ENCODE data around the gene ZNF148. TPM values are rescaled to one million over a fixed set of nuclear protein-coding genes. Genes with fewer than 3 reads are reported as not detected.
"Not testable (repeated sequence)": the region's sequence is repeated elsewhere in the genome, so short reads cannot be mapped to it uniquely, and the experiment has no call there.

The ZNF148 gene
- total RNA-seq, 1 donor from 2014 or later, result 16.5 TPM

- Histone ChIP-seq H3K9me3 (no peaks in the 10 kb centered on the region), H3K27ac (no peak overlapping the region), H3K36me3 (no peaks in the 10 kb centered on the region), H3K4me1 (no peaks in the 10 kb centered on the region), H3K27me3 (no peaks in the 10 kb centered on the region), H3K4me3 (no peak overlapping the region)
- TF ChIP-seq POLR2AphosphoS5 (IDR thresholded peaks at IDR 0.05; ENCODE audit: insufficient read depth in 1 of 2, low read depth in 1 of 2) (no peak), POLR2A (IDR thresholded peaks at IDR 0.05) (no peak)
- TF ChIP-seq, protein P1, sequence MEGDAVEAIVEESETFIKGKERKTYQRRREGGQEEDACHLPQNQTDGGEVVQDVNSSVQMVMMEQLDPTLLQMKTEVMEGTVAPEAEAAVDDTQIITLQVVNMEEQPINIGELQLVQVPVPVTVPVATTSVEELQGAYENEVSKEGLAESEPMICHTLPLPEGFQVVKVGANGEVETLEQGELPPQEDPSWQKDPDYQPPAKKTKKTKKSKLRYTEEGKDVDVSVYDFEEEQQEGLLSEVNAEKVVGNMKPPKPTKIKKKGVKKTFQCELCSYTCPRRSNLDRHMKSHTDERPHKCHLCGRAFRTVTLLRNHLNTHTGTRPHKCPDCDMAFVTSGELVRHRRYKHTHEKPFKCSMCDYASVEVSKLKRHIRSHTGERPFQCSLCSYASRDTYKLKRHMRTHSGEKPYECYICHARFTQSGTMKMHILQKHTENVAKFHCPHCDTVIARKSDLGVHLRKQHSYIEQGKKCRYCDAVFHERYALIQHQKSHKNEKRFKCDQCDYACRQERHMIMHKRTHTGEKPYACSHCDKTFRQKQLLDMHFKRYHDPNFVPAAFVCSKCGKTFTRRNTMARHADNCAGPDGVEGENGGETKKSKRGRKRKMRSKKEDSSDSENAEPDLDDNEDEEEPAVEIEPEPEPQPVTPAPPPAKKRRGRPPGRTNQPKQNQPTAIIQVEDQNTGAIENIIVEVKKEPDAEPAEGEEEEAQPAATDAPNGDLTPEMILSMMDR (IDR thresholded peaks at IDR 0.05), result no peak
- no peak for DNase-seq (ENCODE audit: extremely low spot score in 2 of 2)
- intact Hi-C loops (cut with DNase I), result no loop called here
Measured at GRCh38 chr3:125406070-125406469, 30.9 kb upstream of the ZNF148 start.

GRCh38 chr3:125405515-125405914 is 30.4 kb upstream of the ZNF148 start:
- DNase-seq (ENCODE audit: extremely low spot score in 2 of 2); H3K27me3 ChIP-seq; H3K4me3 ChIP-seq; intact Hi-C loops (cut with DNase I); H3K4me1 ChIP-seq; H3K27ac ChIP-seq; H3K9me3 ChIP-seq; H3K36me3 ChIP-seq: not testable (repeated sequence)

DNA sequence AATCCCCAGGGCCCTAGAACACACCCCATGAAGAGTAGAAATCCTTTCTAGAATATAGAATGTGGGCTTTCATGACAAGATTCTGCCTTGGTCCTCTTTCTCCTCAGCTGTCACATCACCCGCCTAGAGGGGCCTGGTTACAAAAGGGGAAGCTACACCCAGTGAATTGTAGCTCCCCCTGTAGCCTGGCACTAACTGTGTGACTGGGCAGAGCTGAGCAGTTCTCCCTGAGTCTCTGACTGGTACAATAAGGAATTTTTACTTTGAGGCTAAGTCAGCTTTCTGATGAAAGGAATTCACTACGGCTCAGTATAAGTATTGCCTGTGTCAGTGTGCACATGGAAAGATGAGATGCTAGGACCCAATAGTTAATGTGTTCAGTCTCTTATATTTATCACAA is 28.7 kb upstream of the ZNF148 start:
- no peak for TF ChIP-seq POLR2AphosphoS5 (IDR thresholded peaks at IDR 0.05; ENCODE audit: insufficient read depth in 1 of 2, low read depth in 1 of 2)
- TF ChIP-seq, protein P1 (IDR thresholded peaks at IDR 0.05), result no peak
- no peak for TF ChIP-seq POLR2A (IDR thresholded peaks at IDR 0.05)
- Histone ChIP-seq H3K36me3 (no peaks in the 10 kb centered on the region), H3K27ac (no peak overlapping the region), H3K4me1 (no peaks in the 10 kb centered on the region), H3K4me3 (no peak overlapping the region), H3K9me3 (no peaks in the 10 kb centered on the region), H3K27me3 (no peaks in the 10 kb centered on the region)
- DNase-seq (ENCODE audit: extremely low spot score in 2 of 2), result no peak
- intact Hi-C loops (cut with DNase I), result no loop called here

GRCh38 chr3:125402639-125403038 is 27.5 kb upstream of the ZNF148 start:
- Histone ChIP-seq H3K4me1 (no peaks in the 10 kb centered on the region), H3K4me3 (no peak overlapping the region), H3K9me3 (no peaks in the 10 kb centered on the region), H3K27me3 (no peaks in the 10 kb centered on the region), H3K36me3 (no peaks in the 10 kb centered on the region), H3K27ac (no peak overlapping the region)
- TF ChIP-seq, protein P1 (IDR thresholded peaks at IDR 0.05), result no peak
- no peak for DNase-seq (ENCODE audit: extremely low spot score in 2 of 2)
- intact Hi-C loops (cut with DNase I), result no loop called here

DNA sequence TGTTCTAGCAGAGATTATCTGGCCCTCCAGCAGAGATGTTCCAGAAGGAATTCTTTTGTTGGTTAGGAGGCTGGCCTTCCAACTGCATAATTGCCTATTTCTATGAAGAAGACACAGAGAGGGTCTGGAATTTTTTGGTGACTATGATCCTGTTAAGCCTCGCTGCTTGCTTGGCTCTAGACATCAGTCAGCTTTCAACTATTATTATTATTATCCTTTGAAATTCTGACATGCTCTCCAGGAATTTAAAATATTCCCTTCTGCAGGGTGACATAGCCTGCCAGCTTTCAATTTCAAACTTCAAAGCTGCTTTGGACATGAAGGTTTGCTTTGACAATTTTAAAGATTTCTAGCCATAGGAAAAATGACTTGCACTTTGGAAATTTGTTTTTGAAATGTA is 26.3 kb upstream of the ZNF148 start:
- no peaks in the 10 kb centered on the region for H3K9me3 ChIP-seq
- intact Hi-C loops (cut with DNase I), result no loop called here
- no peak overlapping the region for H3K27ac ChIP-seq
- H3K36me3 ChIP-seq, result no peaks in the 10 kb centered on the region
- no peak overlapping the region for H3K4me3 ChIP-seq
- no peak for DNase-seq (ENCODE audit: extremely low spot score in 2 of 2)
- H3K27me3 ChIP-seq, result no peaks in the 10 kb centered on the region
- TF ChIP-seq POLR2A (IDR thresholded peaks at IDR 0.05) (no peak), POLR2AphosphoS5 (IDR thresholded peaks at IDR 0.05; ENCODE audit: insufficient read depth in 1 of 2, low read depth in 1 of 2) (no peak)
- H3K4me1 ChIP-seq, result no peaks in the 10 kb centered on the region

- Histone ChIP-seq H3K27ac (no peak overlapping the region), H3K9me3 (no peaks in the 10 kb centered on the region), H3K4me3 (no peak overlapping the region), H3K4me1 (no peaks in the 10 kb centered on the region), H3K27me3 (no peaks in the 10 kb centered on the region), H3K36me3 (no peaks in the 10 kb centered on the region)
- DNase-seq (ENCODE audit: extremely low spot score in 2 of 2), result no peak
- intact Hi-C loops (cut with DNase I), result no loop called here
- TF ChIP-seq POLR2AphosphoS5 (IDR thresholded peaks at IDR 0.05; ENCODE audit: insufficient read depth in 1 of 2, low read depth in 1 of 2), result no peak
- TF ChIP-seq POLR2A (IDR thresholded peaks at IDR 0.05), result no peak
- TF ChIP-seq, protein P1 (IDR thresholded peaks at IDR 0.05), result no peak
Measured at GRCh38 chr3:125398952-125399351, 23.8 kb upstream of the ZNF148 start.
